Measurements from ENCODE around the gene CGB8. TPM values are rescaled to one million over a fixed set of nuclear protein-coding genes. Genes with fewer than 3 reads are reported as not detected.
A peak's percentile ranks its signal among the peaks of the same experiment; 100 is the strongest.
"Not testable (repeated sequence)": the region's sequence is repeated elsewhere in the genome, so short reads cannot be mapped to it uniquely, and the experiment has no call there.

CGB8 gene
- total RNA-seq (2021; fragmentation: NEBNext Ultra II Directional; extraction: Animal tissue kit (Norgen Biotek cat#: 25700)): 1 to 10 TPM in 4 of 6 experiments, under 1 TPM in 1, not detected in 1; 0.83 to 3.8 (median 3.7) TPM
- long read RNA-seq: 0 reads

GRCh38 chr19:49049011-49049410, at the start of gene CGB8:
Gene CGB8, minus strand, starts transcription at chr19:49049111. Its CDS starts 372 bp downstream, at chr19:49048739.
- DNase-seq; H3K36me3 Mint-ChIP-seq (ENCODE audit: low read depth); H3K9me3 Mint-ChIP-seq; H3K27me3 Mint-ChIP-seq (ENCODE audit: insufficient read depth); H3K4me3 Mint-ChIP-seq: not testable (repeated sequence)
- peak within 1 kb of the TSS; percentile 98; the same call in 1 of the 2 replicates for H3K27ac Mint-ChIP-seq
- peaks cover 19% of the 10 kb centered on the region for H3K4me1 Mint-ChIP-seq (ENCODE audit: low read depth)

DNA sequence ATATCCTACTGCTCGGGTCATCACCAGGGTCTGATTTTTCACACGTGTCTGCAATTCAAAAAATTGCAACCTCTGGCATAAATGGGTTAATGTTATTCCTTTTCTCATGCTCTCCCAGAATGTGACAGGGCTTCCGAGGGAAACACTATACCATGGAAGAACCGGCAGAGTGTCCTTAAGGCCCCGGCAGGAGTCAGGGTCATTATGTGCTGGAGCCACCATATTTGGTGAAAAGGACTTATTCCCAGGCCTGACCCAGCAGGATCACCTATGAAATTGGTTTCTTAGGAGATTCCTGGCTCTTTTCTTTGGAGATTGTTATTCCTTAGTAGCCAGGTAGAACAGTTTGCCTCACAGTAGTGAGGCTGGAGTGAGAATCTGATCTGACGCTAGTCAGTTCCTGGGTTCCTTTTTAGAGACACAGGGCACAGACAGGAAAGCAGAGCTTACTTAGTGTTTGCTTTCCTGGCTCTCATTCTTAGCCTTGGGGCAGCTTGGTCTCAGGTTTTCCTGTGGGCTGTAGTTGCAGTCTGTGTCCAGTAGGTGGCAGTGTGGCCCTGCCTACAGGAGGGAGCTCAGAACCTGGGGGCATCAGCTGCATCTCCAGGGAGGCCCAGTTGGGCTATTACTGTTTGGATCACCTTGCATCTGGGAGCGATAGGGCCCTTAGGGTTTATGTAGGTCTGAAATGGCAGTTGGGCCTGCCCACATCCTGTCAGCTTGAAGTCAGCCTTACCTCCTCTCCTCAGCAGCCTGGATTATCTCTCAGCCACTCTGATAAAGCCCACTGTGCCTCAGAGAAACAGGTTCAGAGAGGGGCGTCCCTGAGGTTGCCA, 48.8 kb upstream of the CGB8 start:
- no peak overlapping the region for H3K4me3 Mint-ChIP-seq
- DNase-seq: peak; percentile 76
- H3K9me3 Mint-ChIP-seq: no peaks in the 10 kb centered on the region
- peaks cover 36% of the 10 kb centered on the region; the same call in 1 of the 2 replicates for H3K36me3 Mint-ChIP-seq (ENCODE audit: low read depth)
- H3K27ac Mint-ChIP-seq: peak overlapping the region; percentile 49; the same call in 1 of the 2 replicates
- TF ChIP-seq, protein P1, sequence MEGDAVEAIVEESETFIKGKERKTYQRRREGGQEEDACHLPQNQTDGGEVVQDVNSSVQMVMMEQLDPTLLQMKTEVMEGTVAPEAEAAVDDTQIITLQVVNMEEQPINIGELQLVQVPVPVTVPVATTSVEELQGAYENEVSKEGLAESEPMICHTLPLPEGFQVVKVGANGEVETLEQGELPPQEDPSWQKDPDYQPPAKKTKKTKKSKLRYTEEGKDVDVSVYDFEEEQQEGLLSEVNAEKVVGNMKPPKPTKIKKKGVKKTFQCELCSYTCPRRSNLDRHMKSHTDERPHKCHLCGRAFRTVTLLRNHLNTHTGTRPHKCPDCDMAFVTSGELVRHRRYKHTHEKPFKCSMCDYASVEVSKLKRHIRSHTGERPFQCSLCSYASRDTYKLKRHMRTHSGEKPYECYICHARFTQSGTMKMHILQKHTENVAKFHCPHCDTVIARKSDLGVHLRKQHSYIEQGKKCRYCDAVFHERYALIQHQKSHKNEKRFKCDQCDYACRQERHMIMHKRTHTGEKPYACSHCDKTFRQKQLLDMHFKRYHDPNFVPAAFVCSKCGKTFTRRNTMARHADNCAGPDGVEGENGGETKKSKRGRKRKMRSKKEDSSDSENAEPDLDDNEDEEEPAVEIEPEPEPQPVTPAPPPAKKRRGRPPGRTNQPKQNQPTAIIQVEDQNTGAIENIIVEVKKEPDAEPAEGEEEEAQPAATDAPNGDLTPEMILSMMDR (IDR thresholded peaks at IDR 0.05): peak; percentile 100
- H3K4me1 Mint-ChIP-seq (ENCODE audit: low read depth): peaks cover 8% of the 10 kb centered on the region
- peaks cover 2% of the 10 kb centered on the region; the same call in 1 of the 2 replicates for H3K27me3 Mint-ChIP-seq (ENCODE audit: insufficient read depth)

- no peaks in the 10 kb centered on the region for H3K9me3 Mint-ChIP-seq
- H3K36me3 Mint-ChIP-seq (ENCODE audit: low read depth): peaks cover 41% of the 10 kb centered on the region
- H3K27me3 Mint-ChIP-seq (ENCODE audit: insufficient read depth): peaks cover 4% of the 10 kb centered on the region; the same call in 1 of the 2 replicates
- no peak overlapping the region for H3K4me3 Mint-ChIP-seq
- H3K27ac Mint-ChIP-seq: 0 out of 2 replicates have a peak overlapping the region, but pooled peaks have one; percentile 19
- TF ChIP-seq, protein P1 (IDR thresholded peaks at IDR 0.05): no peak
- DNase-seq: no peak
- peaks cover 8% of the 10 kb centered on the region for H3K4me1 Mint-ChIP-seq (ENCODE audit: low read depth)
Observed at GRCh38 chr19:49094505-49095482, 45.9 kb upstream of the CGB8 start.

DNA sequence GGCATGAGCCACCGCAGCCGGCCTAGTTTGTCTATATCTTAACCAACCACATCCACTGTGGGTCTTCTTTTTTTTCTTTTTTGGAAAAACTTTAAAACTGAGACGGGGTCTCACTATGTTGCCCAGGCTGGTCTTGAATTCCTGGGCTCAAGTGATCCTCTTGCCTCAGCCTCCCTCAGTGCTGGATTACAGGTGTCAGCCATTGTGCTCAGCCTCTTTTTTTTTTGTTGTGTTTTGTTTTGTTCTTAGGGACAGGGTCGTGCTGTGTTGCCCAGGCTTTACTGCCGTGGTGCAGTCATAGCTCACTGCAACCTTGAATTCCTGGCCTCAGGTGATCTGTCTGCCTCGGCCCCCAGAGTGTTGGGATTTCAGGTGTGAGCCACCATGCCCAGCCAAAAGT, 43.8 kb upstream of the CGB8 start:
- Mint-ChIP-seq H3K9me3 (no peaks in the 10 kb centered on the region), H3K27me3 (ENCODE audit: insufficient read depth) (peaks cover 1% of the 10 kb centered on the region; the same call in 1 of the 2 replicates), H3K27ac (no peak overlapping the region), H3K36me3 (ENCODE audit: low read depth) (peaks cover 32% of the 10 kb centered on the region), H3K4me1 (ENCODE audit: low read depth) (peaks cover 13% of the 10 kb centered on the region), H3K4me3 (no peak overlapping the region)
- no peak for DNase-seq
- TF ChIP-seq, protein P1 (IDR thresholded peaks at IDR 0.05): no peak

- no peak for DNase-seq
- Mint-ChIP-seq H3K4me1 (ENCODE audit: low read depth) (peaks cover 15% of the 10 kb centered on the region), H3K9me3 (no peaks in the 10 kb centered on the region), H3K4me3 (no peak overlapping the region), H3K27me3 (ENCODE audit: insufficient read depth) (peaks cover 1% of the 10 kb centered on the region; the same call in 1 of the 2 replicates), H3K36me3 (ENCODE audit: low read depth) (peaks cover 37% of the 10 kb centered on the region), H3K27ac (no peak overlapping the region)
- TF ChIP-seq, protein P1 (IDR thresholded peaks at IDR 0.05): no peak
Observed at GRCh38 chr19:49091391-49092038, 42.6 kb upstream of the CGB8 start.
